IMR-90 (cell line): ENCODE results near the gene SS18L1. TPM values are rescaled to one million over a fixed set of nuclear protein-coding genes. Genes with fewer than 3 reads are reported as not detected.

Source experiments
- ATAC-seq: fragments of 200-7000 bp; cut with Tn5 transposase; 2 replicates; pipeline ENCODE4 v1.9.1; 2020; ENCODE audit warnings: low read depth, mild to moderate bottlenecking, moderate library complexity
- BruUV-seq: library from RNA; stranded (reverse); fragments of 400-500 nt; replicated peaks from 2 replicates; lab custom pipeline; 2021; lab: Mats Ljungman, UMichigan
- CTCF ChIA-PET: fragments of 300-600 bp; formaldehyde crosslinking; extraction: SDS; loops from one replicate; lab custom pipeline; 2021; ENCODE audit warnings: antibody characterized with exemption; lab: Yijun Ruan, JAX
- POLR2A ChIA-PET: fragments of 300-600 bp; sonication (Branson Sonifier 250); formaldehyde crosslinking; loops from one replicate; lab custom pipeline; 2022; ENCODE audit warnings: antibody characterized with exemption; ENCODE audit not compliant: unreplicated experiment; lab: Charles Lee
- DNase-seq: peaks from one replicate; pipeline ENCODE4 v3.0.0; 2013
- H2AFZ ChIP-seq: replicated peaks from 2 replicates; pipeline ENCODE3; 2013; ENCODE audit warnings: low read length, mild to moderate bottlenecking; ENCODE audit not compliant: poor library complexity
- H2AK5ac ChIP-seq: 2 replicates; pipeline ENCODE4 v1.6.1; 2013; ENCODE audit warnings: low read depth, low read length, inconsistent platforms
- H2AK9ac ChIP-seq: replicated peaks from 2 replicates; pipeline ENCODE3; 2013; ENCODE audit warnings: mild to moderate bottlenecking, low read depth, low read length, moderate library complexity; ENCODE audit not compliant: poor library complexity
- H2BK120ac ChIP-seq: 2 replicates; pipeline ENCODE4 v1.6.1; 2013; ENCODE audit warnings: low read depth, low read length, inconsistent platforms
- H2BK15ac ChIP-seq: 3 replicates; pipeline ENCODE4 v1.6.1; 2013; ENCODE audit warnings: low read depth, low read length, inconsistent platforms
- H2BK20ac ChIP-seq: 2 replicates; pipeline ENCODE4 v1.6.1; 2013; ENCODE audit warnings: low read depth, mild to moderate bottlenecking, inconsistent platforms, low read length, moderate library complexity
- H2BK5ac ChIP-seq: 2 replicates; pipeline ENCODE4 v1.6.1; 2013; ENCODE audit warnings: mild to moderate bottlenecking, low read depth, low read length, inconsistent platforms; ENCODE audit not compliant: poor library complexity, severe bottlenecking
- H3K14ac ChIP-seq: replicated peaks from 2 replicates; pipeline ENCODE4 v1.6.1; 2013; ENCODE audit warnings: low read depth, low read length, inconsistent platforms
- H3K18ac ChIP-seq: 2 replicates; pipeline ENCODE4 v1.6.1; 2013; ENCODE audit warnings: low read depth, low read length, control low read depth
- H3K23ac ChIP-seq: 2 replicates; pipeline ENCODE4 v1.6.1; 2013; ENCODE audit warnings: low read depth, low read length, inconsistent platforms
- H3K27ac ChIP-seq: 2 replicates; pipeline ENCODE4 v1.5.1; 2013; ENCODE audit warnings: mild to moderate bottlenecking, control low read depth, low read length; ENCODE audit not compliant: insufficient read depth
- H3K27me3 ChIP-seq: 2 replicates; pipeline ENCODE4 v1.6.1; 2013; ENCODE audit warnings: low read length; ENCODE audit not compliant: control insufficient read depth, insufficient read depth
- H3K36me3 ChIP-seq: 2 replicates; pipeline ENCODE4 v1.6.1; 2013; ENCODE audit warnings: low read length, mixed read lengths; ENCODE audit not compliant: control insufficient read depth, insufficient read depth
- H3K4ac ChIP-seq: 2 replicates; pipeline ENCODE4 v1.6.1; 2013; ENCODE audit warnings: low read depth, low read length, inconsistent platforms
- H3K4me1 ChIP-seq: 2 replicates; pipeline ENCODE4 v1.6.1; 2013; ENCODE audit warnings: low read length, mixed read lengths; ENCODE audit not compliant: control insufficient read depth, insufficient read depth
- H3K4me2 ChIP-seq: 2 replicates; pipeline ENCODE4 v1.6.1; 2013; ENCODE audit warnings: low read depth, mild to moderate bottlenecking, control low read depth, low read length, moderate library complexity
- H3K4me3 ChIP-seq: 2 replicates; pipeline ENCODE4 v1.5.1; 2013; ENCODE audit warnings: low read depth, mild to moderate bottlenecking, control low read depth, low read length, moderate library complexity; ENCODE audit not compliant: insufficient read depth
- H3K56ac ChIP-seq: 2 replicates; pipeline ENCODE4 v1.6.1; 2013; ENCODE audit warnings: low read length, inconsistent platforms; ENCODE audit not compliant: insufficient read depth; ENCODE audit errors: extremely low read depth
- H3K79me1 ChIP-seq, 2 experiments: 2 replicates each; pipeline ENCODE4 v1.6.1; 2013; ENCODE audit warnings: low read length in 2 of 2, inconsistent platforms in 1 of 2, low read depth in 1 of 2
- H3K9ac ChIP-seq: 2 replicates; pipeline ENCODE4 v1.6.1; 2013; ENCODE audit warnings: low read depth, low read length, control low read depth
- H3K9me1 ChIP-seq: 2 replicates; pipeline ENCODE4 v1.6.1; 2013; ENCODE audit warnings: low read length, inconsistent platforms; ENCODE audit not compliant: insufficient read depth
- H3K9me3 ChIP-seq: 2 replicates; pipeline ENCODE4 v1.6.1; 2013; ENCODE audit warnings: low read length; ENCODE audit not compliant: control insufficient read depth, insufficient read depth
- H4K20me1 ChIP-seq: 2 replicates; pipeline ENCODE4 v1.6.1; 2013; ENCODE audit warnings: low read length, inconsistent platforms; ENCODE audit not compliant: insufficient read depth
- H4K5ac ChIP-seq: 2 replicates; pipeline ENCODE4 v1.6.1; 2013; ENCODE audit warnings: mild to moderate bottlenecking, low read depth, low read length, control low read depth
- H4K8ac ChIP-seq, 2 experiments: 2 replicates each; pipeline ENCODE4 v1.6.1; 2013; ENCODE audit warnings: low read depth in 2 of 2, low read length in 2 of 2, control low read depth in 1 of 2, inconsistent platforms in 1 of 2
- H4K91ac ChIP-seq: 2 replicates; pipeline ENCODE4 v1.6.1; 2013; ENCODE audit warnings: low read depth, low read length, inconsistent platforms; ENCODE audit not compliant: insufficient read depth
- MAZ ChIP-seq: IDR thresholded peaks from 2 replicates; pipeline ENCODE4 v1.6.1; 2012; ENCODE audit warnings: low read depth, mild to moderate bottlenecking, low read length, improper control_type of control experiment, moderate library complexity, borderline replicate concordance
- RAD21 ChIP-seq: IDR thresholded peaks from 2 replicates; pipeline ENCODE4 v1.6.1; 2012; ENCODE audit warnings: low read length, improper control_type of control experiment
- SMC3 ChIP-seq: fragments of 150-350 bp; IDR thresholded peaks from 2 replicates; pipeline ENCODE4 v1.6.1; 2016; ENCODE audit warnings: low read depth, mild to moderate bottlenecking, antibody characterized with exemption, low read length, moderate library complexity
- WGBS, 2 experiments: methylation state at CpG; one replicate each; pipeline versions ENCODE4 v1.1.5 to v1.1.7; 2013; ENCODE audit warnings: missing lambda C conversion rate in 2 of 2; ENCODE audit not compliant: insufficient read length in 1 of 2; ENCODE audit errors: extremely low coverage in 2 of 2; 5-methylcytosine and 5-hydroxymethylcytosine counted together
- dilution Hi-C: fragments of 300-500 bp; cut with HindIII; formaldehyde crosslinking; loops from one replicate; pipeline ENCODE4 v1.14.3; 2018; ENCODE audit warnings: low sequenced_read_pairs; ENCODE audit not compliant: unreplicated experiment
- in situ Hi-C: fragments of 300-500 bp; cut with MboI; formaldehyde crosslinking; loops from 3 replicates; pipeline ENCODE4 v1.14.3; 2019; ENCODE audit warnings: low sequenced_read_pairs, inconsistent platforms, mixed read lengths
- intact Hi-C: fragments of 100-400 bp; cut with micrococcal nuclease; formaldehyde crosslinking; loops from 2 replicates; pipeline ENCODE4 v1.10.0; 2022
- polyA plus RNA-seq, 3 experiments: library from polyadenylated mRNA; depleted of rRNA; stranded (reverse); fragments of >200 nt; gene quantifications; 2 replicates each; pipeline ENCODE4 v1.2.3, GENCODE V29; 2012; ENCODE audit warnings: low replicate concordance in 1 of 3
- total RNA-seq: library from RNA; depleted of rRNA; stranded (reverse); fragments of >200 nt; gene quantifications from 2 replicates; pipeline ENCODE4 v1.2.3, GENCODE V29; 2012
- TF ChIP-seq, protein P1 (sequence below): conservative IDR thresholded peaks from 2 replicates; pipeline ENCODE4 v1.5.1; 2012; ENCODE audit warnings: mild to moderate bottlenecking, low read depth, low read length, improper control_type of control experiment

SS18L1 gene
- total and polyA plus RNA-seq, 2 of the 4 experiments (the other 2 are of a cell fraction): 8.1 to 12.2 TPM

DNA sequence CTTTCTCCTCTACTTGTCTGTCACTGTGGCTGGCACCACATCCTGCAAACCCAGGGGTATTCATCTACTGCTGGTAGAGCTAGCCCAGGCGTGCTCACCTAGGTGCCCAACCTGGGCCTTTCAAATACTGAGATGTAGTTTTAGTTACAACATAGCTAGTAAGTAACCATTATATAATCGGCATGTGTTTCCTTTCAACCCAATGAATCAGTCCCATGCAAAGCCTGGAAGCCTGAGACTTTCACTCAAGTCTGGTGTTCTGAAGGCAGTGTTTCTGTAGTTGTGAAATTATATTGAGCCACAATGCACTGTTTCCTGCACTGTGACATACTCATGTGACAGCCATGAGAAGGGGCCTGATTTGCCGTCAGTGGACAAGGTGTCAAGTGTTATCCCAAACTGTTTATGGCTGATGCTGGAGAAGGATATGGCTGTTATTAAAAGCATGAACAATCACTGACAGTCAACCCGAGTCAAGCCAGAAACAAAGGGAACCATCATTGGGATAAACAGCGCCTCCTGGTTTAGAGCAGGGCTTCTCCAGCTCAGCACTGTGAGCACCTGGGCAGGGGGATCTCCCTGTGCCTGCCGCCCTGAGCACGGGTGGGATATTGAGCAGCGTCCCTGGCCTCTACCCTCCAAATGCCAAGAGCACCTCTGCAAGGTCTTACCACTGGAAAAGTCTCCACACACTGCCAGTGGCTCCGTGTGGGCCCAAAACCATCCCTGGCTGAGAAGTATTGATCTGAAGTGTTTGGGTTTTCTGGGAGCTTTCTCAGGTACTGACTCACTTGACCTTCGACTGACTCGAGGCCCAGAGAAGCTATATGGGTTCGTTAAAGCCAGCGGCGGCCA is 1.9 kb upstream of the SS18L1 start:
- POLR2A ChIA-PET: interaction anchor here (0.6 kb wide), 1 partner anchor 9 kb away, joined by 13 read pairs; no protein-coding TSS in a partner anchor
- H2AK9ac ChIP-seq: peak overlapping the region; percentile 82
- no TSS peak for BruUV-seq
- peak overlapping the region; percentile 49; the same call in 1 of the 2 replicates for H3K4ac ChIP-seq
- 0 out of 2 replicates have a peak overlapping the region, but pooled peaks have one; percentile 21 for H2AK5ac ChIP-seq
- H4K20me1 ChIP-seq: peaks cover 87% of the 10 kb centered on the region
- H3K9me3 ChIP-seq: no peaks in the 10 kb centered on the region
- dilution Hi-C loops (no loop called here), in situ Hi-C loops (no loop called here), intact Hi-C loops (loop anchor here (1.0 kb wide), 1 partner anchor 131 kb away; no protein-coding TSS in a partner anchor)
- H3K23ac ChIP-seq: peak overlapping the region; percentile 68
- no peak overlapping the region for H4K5ac ChIP-seq
- no peak overlapping the region for H2BK15ac ChIP-seq
- H3K4me3 ChIP-seq: peak overlapping the region; percentile 95
- peak overlapping the region; percentile 10; the same call in 1 of the 2 replicates for H3K14ac ChIP-seq
- ATAC-seq (no peak), DNase-seq (peak; percentile 38)
- peak overlapping the region; percentile 93 for H3K9ac ChIP-seq
- H3K27ac ChIP-seq: peak overlapping the region; percentile 55
- H3K79me1 ChIP-seq: peaks cover 17 to 78% of the 10 kb centered on the region in 2 experiments
- TF ChIP-seq MAZ (no peak), SMC3 (0 out of 2 replicates have a peak, but pooled peaks have one; percentile 18), RAD21 (peak; percentile 23; the same call in 1 of the 2 replicates)
- TF ChIP-seq, protein P1, sequence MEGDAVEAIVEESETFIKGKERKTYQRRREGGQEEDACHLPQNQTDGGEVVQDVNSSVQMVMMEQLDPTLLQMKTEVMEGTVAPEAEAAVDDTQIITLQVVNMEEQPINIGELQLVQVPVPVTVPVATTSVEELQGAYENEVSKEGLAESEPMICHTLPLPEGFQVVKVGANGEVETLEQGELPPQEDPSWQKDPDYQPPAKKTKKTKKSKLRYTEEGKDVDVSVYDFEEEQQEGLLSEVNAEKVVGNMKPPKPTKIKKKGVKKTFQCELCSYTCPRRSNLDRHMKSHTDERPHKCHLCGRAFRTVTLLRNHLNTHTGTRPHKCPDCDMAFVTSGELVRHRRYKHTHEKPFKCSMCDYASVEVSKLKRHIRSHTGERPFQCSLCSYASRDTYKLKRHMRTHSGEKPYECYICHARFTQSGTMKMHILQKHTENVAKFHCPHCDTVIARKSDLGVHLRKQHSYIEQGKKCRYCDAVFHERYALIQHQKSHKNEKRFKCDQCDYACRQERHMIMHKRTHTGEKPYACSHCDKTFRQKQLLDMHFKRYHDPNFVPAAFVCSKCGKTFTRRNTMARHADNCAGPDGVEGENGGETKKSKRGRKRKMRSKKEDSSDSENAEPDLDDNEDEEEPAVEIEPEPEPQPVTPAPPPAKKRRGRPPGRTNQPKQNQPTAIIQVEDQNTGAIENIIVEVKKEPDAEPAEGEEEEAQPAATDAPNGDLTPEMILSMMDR: peak; percentile 38
- peaks cover 43% of the 10 kb centered on the region for H3K36me3 ChIP-seq
- peaks cover 15% of the 10 kb centered on the region for H3K4me1 ChIP-seq
- no peak overlapping the region for H4K8ac ChIP-seq
- no peak overlapping the region for H2AFZ ChIP-seq
- H2BK5ac ChIP-seq: no peak overlapping the region
- H3K4me2 ChIP-seq: peak overlapping the region; percentile 89
- H4K91ac ChIP-seq: no peak overlapping the region
- 0% methylated on average over 1 of the region's 14 CpGs; no CpG with 5 or more reads in 1 of the 2 experiments for WGBS, 2 experiments
- H3K9me1 ChIP-seq: peaks cover 21% of the 10 kb centered on the region
- no peak overlapping the region for H3K18ac ChIP-seq
- H3K56ac ChIP-seq: no peak overlapping the region; the same call in 1 of the 2 replicates
- H3K27me3 ChIP-seq: no peaks in the 10 kb centered on the region
- H2BK20ac ChIP-seq: no peak overlapping the region
- H2BK120ac ChIP-seq: no peak overlapping the region
- CTCF ChIA-PET: interaction anchor here (0.7 kb wide), 1 partner anchor 121 kb away, joined by 3 read pairs; no protein-coding TSS in a partner anchor
